CD4-positive, alpha-beta memory T cell (primary cell): ENCODE results near the gene AKT1S1. TPM values are rescaled to one million over a fixed set of nuclear protein-coding genes. Genes with fewer than 3 reads are reported as not detected.

Source experiments
- CTCF ChIA-PET: fragments of 350-600 bp; sonication (Branson Sonifier 250); formaldehyde crosslinking; loops from one replicate; lab custom pipeline; 2021; ENCODE audit warnings: inconsistent platforms; ENCODE audit not compliant: partially characterized antibody; lab: Charles Lee
- POLR2A ChIA-PET: fragments of 350-600 bp; sonication (Branson Sonifier 250); formaldehyde crosslinking; loops from one replicate; lab custom pipeline; 2021; ENCODE audit not compliant: partially characterized antibody; lab: Charles Lee
- DNase-seq, 5 donors: peaks; one replicate each; pipeline versions ENCODE4 v3.0.0 to v3.0.0-alpha.2; 2020 to 2022; ENCODE audit warnings: mixed read lengths in 1 of 5
- H3K27ac ChIP-seq: one replicate; pipeline ENCODE4 v1.7.0; 2013; ENCODE audit warnings: low read depth, low read length
- H3K27me3 ChIP-seq: 2 replicates; pipeline ENCODE4 v1.7.0; 2013; ENCODE audit warnings: mild to moderate bottlenecking, low read length, moderate library complexity; ENCODE audit not compliant: insufficient read depth
- H3K36me3 ChIP-seq: 2 replicates; pipeline ENCODE4 v1.7.0; 2013; ENCODE audit warnings: mild to moderate bottlenecking, low read length, moderate library complexity; ENCODE audit not compliant: insufficient read depth
- H3K4me1 ChIP-seq: 2 replicates; pipeline ENCODE4 v1.7.0; 2013; ENCODE audit warnings: mild to moderate bottlenecking, low read length, moderate library complexity; ENCODE audit not compliant: insufficient read depth
- H3K4me3 ChIP-seq, 2 donors: one replicate each; pipeline ENCODE4 v1.7.0; 2013; ENCODE audit warnings: low read length in 2 of 2, mild to moderate bottlenecking in 1 of 2
- H3K9me3 ChIP-seq, 2 donors: one replicate each; pipeline ENCODE4 v1.7.0; 2013; ENCODE audit warnings: low read length in 2 of 2, control low read depth in 1 of 2; ENCODE audit not compliant: control insufficient read depth in 1 of 2
- H3K27ac Mint-ChIP-seq, 7 donors: one replicate each; pipeline ENCODE4 v1.8.0; 2020 to 2021; ENCODE audit warnings: mixed read lengths in 7 of 7, mild to moderate bottlenecking in 6 of 7, inconsistent platforms in 3 of 7, moderate library complexity in 3 of 7
- H3K27me3 Mint-ChIP-seq, 2 donors: one replicate each; pipeline ENCODE4 v1.8.0; 2020 to 2021; ENCODE audit warnings: mixed read lengths in 2 of 2
- H3K36me3 Mint-ChIP-seq, 2 donors: one replicate each; pipeline ENCODE4 v1.8.0; 2020 to 2021; ENCODE audit warnings: mixed read lengths in 2 of 2, inconsistent platforms in 1 of 2, mild to moderate bottlenecking in 1 of 2
- H3K4me1 Mint-ChIP-seq, 4 donors: one replicate each; pipeline ENCODE4 v1.8.0; 2020 to 2021; ENCODE audit warnings: mixed read lengths in 4 of 4, mild to moderate bottlenecking in 1 of 4
- H3K4me3 Mint-ChIP-seq, 8 donors: one replicate each; pipeline ENCODE4 v1.8.0; 2020 to 2021; ENCODE audit warnings: mixed read lengths in 8 of 8, mild to moderate bottlenecking in 7 of 8, moderate library complexity in 6 of 8, inconsistent platforms in 3 of 8
- H3K9me3 Mint-ChIP-seq, 8 donors: one replicate each; pipeline ENCODE4 v1.8.0; 2020 to 2021; ENCODE audit warnings: mixed read lengths in 8 of 8, mild to moderate bottlenecking in 5 of 8, inconsistent platforms in 3 of 8, moderate library complexity in 1 of 8
- intact Hi-C: fragments of 100-400 bp; cut with micrococcal nuclease; formaldehyde crosslinking; loops from one replicate; pipeline ENCODE4 v1.15.1; 2023
- polyA plus RNA-seq, 2 donors: library from polyadenylated mRNA; unstranded; fragments of 300-500 nt; fragmentation: Illumina TruSeq; gene quantifications; one replicate each; pipeline ENCODE4 v1.2.3, GENCODE V29; 2021
- total RNA-seq, 2 experiments: library from RNA; stranded (reverse); gene quantifications; one replicate each; pipeline ENCODE4 v1.2.3, GENCODE V29; 2021

Gene AKT1S1
- total and polyA plus RNA-seq, 4 experiments from 2014 or later, result 2.5 to 20.2 (median 12.2) TPM

- CTCF ChIA-PET, result no interaction called here
- H3K27me3 Mint-ChIP-seq, result no peaks in the 10 kb centered on the region
- H3K4me3 Mint-ChIP-seq, result peak overlapping the region in 3 of 8 donors; percentile 14 to 44 (median 26)
- intact Hi-C loops, result no loop called here
- no peaks in the 10 kb centered on the region for H3K36me3 ChIP-seq
- H3K27me3 ChIP-seq, result no peaks in the 10 kb centered on the region
- H3K36me3 Mint-ChIP-seq, result peaks cover 3 to 6% of the 10 kb centered on the region in 2 donors
- peaks cover 41% of the 10 kb centered on the region for H3K4me1 ChIP-seq
- peaks cover 0 to 2% (median 0%) of the 10 kb centered on the region in 8 donors for H3K9me3 Mint-ChIP-seq
- peaks cover 15 to 45% (median 24%) of the 10 kb centered on the region in 4 donors for H3K4me1 Mint-ChIP-seq
- no peak overlapping the region for H3K27ac ChIP-seq
- peak overlapping the region in 1 of 7 donors; percentile 91 for H3K27ac Mint-ChIP-seq
- no peaks in the 10 kb centered on the region for H3K9me3 ChIP-seq
- no peak overlapping the region for H3K4me3 ChIP-seq
- POLR2A ChIA-PET, result interaction anchor here (1.0 kb wide), 1 partner anchor 23 kb away, joined by 3 read pairs; the partner anchor contains the start of gene PTOV1
- no peak for DNase-seq
Observed at GRCh38 chr19:49873834-49874233, 3.3 kb downstream of the AKT1S1 start.

- H3K4me3 Mint-ChIP-seq, result peak overlapping the region in 1 of 8 donors; percentile 10
- no peak overlapping the region for H3K27ac Mint-ChIP-seq
Observed at GRCh38 chr19:49873129-49873521, 4.0 kb downstream of the AKT1S1 start.

GRCh38 chr19:49872245-49873128, 4.7 kb downstream of the AKT1S1 start:
- Histone ChIP-seq H3K4me3 (no peak overlapping the region), H3K36me3 (no peaks in the 10 kb centered on the region), H3K9me3 (no peaks in the 10 kb centered on the region), H3K27ac (no peak overlapping the region), H3K27me3 (no peaks in the 10 kb centered on the region), H3K4me1 (peaks cover 46% of the 10 kb centered on the region)
- Mint-ChIP-seq H3K9me3 (peaks cover 0 to 3% (median 0%) of the 10 kb centered on the region in 8 donors), H3K27me3 (no peaks in the 10 kb centered on the region), H3K4me1 (peaks cover 12 to 34% (median 20%) of the 10 kb centered on the region in 4 donors), H3K4me3 (peak overlapping the region in 4 of 8 donors; percentile 1 to 35 (median 23)), H3K36me3 (peaks cover 0 to 4% of the 10 kb centered on the region in 2 donors), H3K27ac (peak overlapping the region in 3 of 7 donors; percentile 33 to 90 (median 78))
- intact Hi-C loops, result no loop called here
- no peak for DNase-seq
- ChIA-PET CTCF (no interaction called here), POLR2A (interaction anchor here (0.7 to 1.0 kb wide), 2 partner anchors 68 to 106 kb away, joined by 3 read pairs; partner anchors contain the start of gene AP2A1)

More at GRCh38 chr19:49873129-49873521, 4.0 kb downstream of the AKT1S1 start:
- intact Hi-C loops, result no loop called here
- Histone ChIP-seq H3K4me3 (no peak overlapping the region), H3K36me3 (no peaks in the 10 kb centered on the region), H3K9me3 (no peaks in the 10 kb centered on the region), H3K4me1 (peaks cover 41% of the 10 kb centered on the region), H3K27me3 (no peaks in the 10 kb centered on the region), H3K27ac (no peak overlapping the region)
- ChIA-PET POLR2A (interaction anchor here (1.0 kb wide), 1 partner anchor 22 kb away, joined by 3 read pairs; the partner anchor contains the start of gene PTOV1), CTCF (no interaction called here)
- no peak for DNase-seq
- Mint-ChIP-seq H3K27me3 (no peaks in the 10 kb centered on the region), H3K36me3 (peaks cover 2 to 4% of the 10 kb centered on the region in 2 donors), H3K4me1 (peaks cover 13 to 38% (median 20%) of the 10 kb centered on the region in 4 donors), H3K9me3 (peaks cover 0 to 3% (median 0%) of the 10 kb centered on the region in 8 donors)

- Mint-ChIP-seq H3K27ac (peak overlapping the region in 4 of 7 donors; percentile 33 to 90 (median 68)), H3K36me3 (peaks cover 0 to 10% of the 10 kb centered on the region in 2 donors), H3K4me1 (peaks cover 18 to 34% (median 27%) of the 10 kb centered on the region in 4 donors), H3K4me3 (peak overlapping the region in 3 of 8 donors; percentile 17 to 50 (median 39)), H3K27me3 (no peaks in the 10 kb centered on the region), H3K9me3 (peaks cover 0 to 3% (median 0%) of the 10 kb centered on the region in 8 donors)
- Histone ChIP-seq H3K9me3 (no peaks in the 10 kb centered on the region), H3K4me1 (peaks cover 50% of the 10 kb centered on the region), H3K36me3 (no peaks in the 10 kb centered on the region), H3K27ac (no peak overlapping the region), H3K4me3 (no peak overlapping the region), H3K27me3 (no peaks in the 10 kb centered on the region)
- ChIA-PET POLR2A (interaction anchor here (0.7 to 9.1 kb wide), 4 partner anchors 18 to 231 kb away, joined by 3 to 173 read pairs (median 3); partner anchors contain the start of genes AP2A1 and PTOV1), CTCF (no interaction called here)
- intact Hi-C loops, result no loop called here
- peak in 1 of 5 donors; percentile 47 for DNase-seq
Observed at GRCh38 chr19:49871349-49871985, 5.7 kb downstream of the AKT1S1 start.

GRCh38 chr19:49870309-49870901, 6.8 kb downstream of the AKT1S1 start:
- Histone ChIP-seq H3K27me3 (no peaks in the 10 kb centered on the region), H3K27ac (peak overlapping the region; percentile 66), H3K9me3 (no peaks in the 10 kb centered on the region), H3K4me1 (peaks cover 54% of the 10 kb centered on the region), H3K4me3 (peak overlapping the region; percentile 11 to 70), H3K36me3 (no peaks in the 10 kb centered on the region)
- H3K9me3 Mint-ChIP-seq, result peaks cover 0 to 3% (median 0%) of the 10 kb centered on the region in 8 donors
- peaks cover 20 to 39% (median 26%) of the 10 kb centered on the region in 4 donors for H3K4me1 Mint-ChIP-seq
- DNase-seq, result no peak
- peak overlapping the region in 4 of 8 donors; percentile 57 to 87 (median 80) for H3K4me3 Mint-ChIP-seq
- ChIA-PET CTCF (interaction anchor here (2.8 kb wide), 1 partner anchor 153 kb away, joined by 10 read pairs; no protein-coding TSS in a partner anchor), POLR2A (interaction anchor here (1.0 to 9.1 kb wide), 6 partner anchors 17 to 230 kb away, joined by 3 to 173 read pairs (median 9); partner anchors contain the start of genes ATF5, MED25, NUP62 and PTOV1)
- intact Hi-C loops, result no loop called here
- peak overlapping the region in 5 of 7 donors; percentile 88 to 94 (median 92) for H3K27ac Mint-ChIP-seq
- peaks cover 0 to 13% of the 10 kb centered on the region in 2 donors for H3K36me3 Mint-ChIP-seq
- no peaks in the 10 kb centered on the region for H3K27me3 Mint-ChIP-seq

GRCh38 chr19:49869484-49870308, 7.5 kb downstream of the AKT1S1 start:
- DNase-seq, result peak; percentile 92 to 94 (median 92)
- Mint-ChIP-seq H3K27me3 (no peaks in the 10 kb centered on the region), H3K27ac (peak overlapping the region in 5 of 7 donors; percentile 88 to 94 (median 92)), H3K4me1 (peaks cover 17 to 43% (median 23%) of the 10 kb centered on the region in 4 donors), H3K36me3 (peaks cover 0 to 18% of the 10 kb centered on the region in 2 donors), H3K9me3 (peaks cover 0 to 3% (median 0%) of the 10 kb centered on the region in 8 donors), H3K4me3 (peak overlapping the region in 3 of 8 donors; percentile 78 to 87 (median 81))
- POLR2A ChIA-PET, result interaction anchor here (0.5 to 9.1 kb wide), 24 partner anchors 7 to 995 kb away, joined by 3 to 173 read pairs (median 4); partner anchors contain the start of genes AKT1S1, AP2A1, ATF5 and FUZ
- Histone ChIP-seq H3K27me3 (no peaks in the 10 kb centered on the region), H3K4me1 (peaks cover 53% of the 10 kb centered on the region), H3K4me3 (peak overlapping the region; percentile 47 to 70), H3K36me3 (peaks cover 4% of the 10 kb centered on the region), H3K27ac (peak overlapping the region; percentile 66), H3K9me3 (no peaks in the 10 kb centered on the region)
- intact Hi-C loops, result loop anchor here (1.0 to 5.0 kb wide), 4 partner anchors 8 to 1547 kb away; partner anchors contain the start of genes AKT1S1, FUZ, RRAS and TBC1D17
- CTCF ChIA-PET, result interaction anchor here (0.6 to 2.8 kb wide), 4 partner anchors 60 to 324 kb away, joined by 4 to 10 read pairs (median 4); partner anchors contain the start of genes ATF5 and NUP62
